Stimulated activated effector memory CD8-positive, alpha-beta T cell treated with anti-CD3 and anti-CD28 coated beads, Interleukin-12 subunit alpha, Interleukin-12 subunit beta, amount 100 ng/mL, for 72 hours (primary cell): ENCODE data around the gene TMEM250.
"Not testable (repeated sequence)": the region's sequence is repeated elsewhere in the genome, so short reads cannot be mapped to it uniquely, and the experiment has no call there.

Source experiments
- ATAC-seq: fragments of 150-1000 bp; cut with Tn5 transposase; 2 replicates; pipeline ENCODE4 v1.10.0; 2021
- DNase-seq, 2 donors: peaks; one replicate each; pipeline ENCODE4 v3.0.0; 2021 to 2022; ENCODE audit warnings: low spot score in 2 of 2
- H3K27ac Mint-ChIP-seq: one replicate; pipeline ENCODE4 v1.8.0; 2022; ENCODE audit warnings: mild to moderate bottlenecking, mixed read lengths
- H3K36me3 Mint-ChIP-seq: one replicate; pipeline ENCODE4 v1.8.0; 2022; ENCODE audit warnings: mild to moderate bottlenecking, mixed read lengths
- H3K4me1 Mint-ChIP-seq: one replicate; pipeline ENCODE4 v1.8.0; 2022; ENCODE audit warnings: mixed read lengths
- H3K4me3 Mint-ChIP-seq: one replicate; pipeline ENCODE4 v1.8.0; 2022; ENCODE audit warnings: mild to moderate bottlenecking, mixed read lengths
- H3K9me3 Mint-ChIP-seq: one replicate; pipeline ENCODE4 v1.8.0; 2022; ENCODE audit warnings: mixed read lengths

Gene TMEM250

DNA sequence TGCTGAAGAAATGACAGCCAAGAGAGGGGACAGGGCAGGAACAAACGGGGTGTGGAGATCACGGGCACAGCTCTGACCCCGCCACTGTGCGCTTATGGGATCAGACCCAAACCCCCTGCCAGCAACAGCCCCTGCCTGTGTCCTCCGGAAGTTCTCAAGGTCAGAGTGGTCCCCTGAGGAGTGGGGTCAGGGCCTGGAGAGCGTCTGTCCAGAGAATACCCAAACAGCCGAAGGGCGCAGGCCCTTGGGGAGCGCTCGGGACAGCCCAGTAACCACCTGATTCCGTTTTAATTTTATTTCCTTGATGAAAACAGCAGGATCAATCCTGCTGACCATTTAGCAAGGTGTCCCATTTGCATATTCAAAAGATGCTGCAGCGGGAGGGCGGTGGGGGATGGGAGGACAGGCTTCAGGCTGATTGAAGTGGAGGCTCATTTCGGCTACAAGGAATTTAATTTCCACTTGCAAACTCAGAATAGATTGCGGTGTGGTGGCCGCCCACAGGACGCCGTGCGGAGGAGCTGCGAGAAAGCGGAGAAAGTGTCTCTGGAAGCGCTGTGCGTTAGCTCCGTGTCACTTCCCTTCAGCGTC is 32.6 kb upstream of the TMEM250 start:
- DNase-seq (no peak), ATAC-seq (peak; percentile 6)
- Mint-ChIP-seq H3K27ac (no peak overlapping the region), H3K4me3 (no peak overlapping the region), H3K4me1 (no peaks in the 10 kb centered on the region), H3K36me3 (no peaks in the 10 kb centered on the region), H3K9me3 (no peaks in the 10 kb centered on the region)

DNA sequence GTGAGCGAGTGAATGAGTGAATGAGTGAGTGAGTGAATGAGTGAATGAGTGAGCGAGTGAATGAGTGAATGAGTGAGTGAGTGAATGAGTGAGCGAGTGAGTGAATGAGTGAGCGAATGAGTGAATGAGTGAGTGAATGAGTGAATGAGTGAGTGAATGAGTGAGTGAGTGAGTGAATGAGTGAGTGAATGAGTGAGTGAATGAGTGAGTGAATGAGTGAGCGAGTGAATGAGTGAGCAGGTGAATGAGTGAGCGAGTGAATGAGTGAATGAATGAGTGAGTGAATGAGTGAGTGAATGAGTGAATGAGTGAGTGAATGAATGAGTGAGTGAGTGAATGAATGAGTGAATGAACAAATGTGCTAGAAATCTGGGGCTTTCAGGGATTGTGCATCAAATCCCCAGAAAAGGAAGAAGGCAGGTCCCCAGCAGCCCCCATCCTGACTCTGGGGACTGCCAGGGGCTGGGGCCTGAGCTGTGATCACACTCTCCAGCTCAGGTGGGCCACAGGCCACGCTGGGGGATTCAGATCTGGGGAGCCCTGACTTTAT is 32.1 kb upstream of the TMEM250 start:
- H3K4me3 Mint-ChIP-seq, H3K9me3 Mint-ChIP-seq, ATAC-seq, DNase-seq, H3K4me1 Mint-ChIP-seq, H3K27ac Mint-ChIP-seq, H3K36me3 Mint-ChIP-seq: not testable (repeated sequence)

GRCh38 chr9:136149853-136150252 is 31.2 kb upstream of the TMEM250 start:
- Mint-ChIP-seq H3K9me3 (no peaks in the 10 kb centered on the region), H3K27ac (no peak overlapping the region), H3K4me1 (no peaks in the 10 kb centered on the region), H3K4me3 (no peak overlapping the region), H3K36me3 (no peaks in the 10 kb centered on the region)
- ATAC-seq (no peak), DNase-seq (no peak)

DNA sequence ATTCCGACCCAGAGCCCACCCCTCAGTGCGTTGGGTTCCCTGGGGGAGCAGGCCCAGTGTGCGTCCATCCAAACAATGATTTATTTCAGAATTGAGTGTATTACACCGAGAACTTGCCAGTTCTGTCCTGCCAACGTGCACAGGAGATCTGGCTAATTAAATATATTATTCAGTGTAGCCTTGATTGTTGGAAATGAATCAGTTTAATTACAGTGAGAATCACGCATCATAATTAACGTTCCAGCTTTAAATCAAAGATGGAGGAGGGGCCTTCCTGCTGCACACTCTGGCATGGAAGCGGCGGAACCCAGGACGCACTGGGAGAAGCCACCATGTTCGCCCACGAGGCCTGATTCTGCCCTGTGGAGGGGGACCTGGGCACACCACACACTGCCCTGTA is 30.7 kb upstream of the TMEM250 start:
- no peaks in the 10 kb centered on the region for H3K36me3 Mint-ChIP-seq
- ATAC-seq = no peak
- H3K4me3 Mint-ChIP-seq = no peak overlapping the region
- H3K27ac Mint-ChIP-seq = no peak overlapping the region
- H3K9me3 Mint-ChIP-seq = no peaks in the 10 kb centered on the region
- no peaks in the 10 kb centered on the region for H3K4me1 Mint-ChIP-seq
- no peak for DNase-seq

GRCh38 chr9:136148766-136149165 is 30.1 kb upstream of the TMEM250 start:
- ATAC-seq = no peak
- no peak for DNase-seq
- Mint-ChIP-seq H3K9me3 (no peaks in the 10 kb centered on the region), H3K36me3 (no peaks in the 10 kb centered on the region), H3K4me3 (no peak overlapping the region), H3K4me1 (no peaks in the 10 kb centered on the region), H3K27ac (no peak overlapping the region)

GRCh38 chr9:136147890-136148714 is 29.4 kb upstream of the TMEM250 start:
- ATAC-seq = no peak
- no peak overlapping the region for H3K27ac Mint-ChIP-seq
- H3K4me3 Mint-ChIP-seq = no peak overlapping the region
- H3K4me1 Mint-ChIP-seq = no peaks in the 10 kb centered on the region
- no peaks in the 10 kb centered on the region for H3K36me3 Mint-ChIP-seq
- DNase-seq = no peak
- H3K9me3 Mint-ChIP-seq = no peaks in the 10 kb centered on the region

DNA sequence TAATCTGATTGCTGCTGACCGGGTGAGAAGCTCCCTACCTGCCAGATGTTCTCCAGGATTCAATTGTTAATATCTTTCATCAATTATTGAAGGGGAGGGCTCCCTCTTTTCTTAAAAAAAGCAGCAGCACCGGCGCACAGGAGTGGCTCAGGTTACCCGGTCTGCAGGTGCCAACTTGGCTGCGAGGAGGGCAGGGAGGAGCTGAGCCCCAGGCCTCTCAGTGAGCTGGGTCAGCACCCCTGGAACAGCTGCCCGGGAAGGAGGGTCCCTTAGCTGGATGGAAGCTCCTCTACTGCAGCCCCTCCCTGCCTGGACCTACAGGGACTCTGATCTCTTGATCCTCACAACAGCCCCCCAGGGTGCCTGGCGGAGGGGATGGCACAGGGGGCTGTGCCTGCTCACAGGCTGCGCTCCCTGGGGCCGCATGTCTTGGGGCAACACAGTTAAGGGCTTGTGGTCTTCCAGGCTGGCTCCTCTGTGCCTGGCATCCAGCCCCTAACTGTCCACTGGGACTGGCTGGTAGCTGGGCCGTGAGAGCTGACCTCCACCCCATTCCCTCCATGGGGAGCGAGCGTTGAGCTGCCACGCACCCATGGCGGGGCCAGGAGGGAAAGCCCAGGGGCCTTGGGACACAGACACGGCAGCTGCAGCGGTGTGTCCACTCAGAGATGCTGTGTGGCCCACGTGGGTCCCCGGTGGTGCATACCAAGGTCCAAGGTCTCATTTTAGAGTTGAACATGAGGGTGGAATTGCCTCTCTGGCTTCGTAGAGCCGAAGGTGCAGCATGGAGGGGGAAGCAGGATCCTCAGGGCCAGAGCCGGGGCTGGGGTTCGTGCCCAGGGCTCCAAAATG is 28.6 kb upstream of the TMEM250 start:
- H3K27ac Mint-ChIP-seq = no peak overlapping the region
- H3K4me1 Mint-ChIP-seq = no peaks in the 10 kb centered on the region
- H3K9me3 Mint-ChIP-seq = no peaks in the 10 kb centered on the region
- no peaks in the 10 kb centered on the region for H3K36me3 Mint-ChIP-seq
- DNase-seq (no peak), ATAC-seq (no peak)
- no peak overlapping the region for H3K4me3 Mint-ChIP-seq

- DNase-seq (no peak), ATAC-seq (no peak)
- Mint-ChIP-seq H3K27ac (no peak overlapping the region), H3K36me3 (no peaks in the 10 kb centered on the region), H3K9me3 (no peaks in the 10 kb centered on the region), H3K4me3 (no peak overlapping the region), H3K4me1 (no peaks in the 10 kb centered on the region)
Observed at GRCh38 chr9:136146126-136147037, 27.7 kb upstream of the TMEM250 start.

DNA sequence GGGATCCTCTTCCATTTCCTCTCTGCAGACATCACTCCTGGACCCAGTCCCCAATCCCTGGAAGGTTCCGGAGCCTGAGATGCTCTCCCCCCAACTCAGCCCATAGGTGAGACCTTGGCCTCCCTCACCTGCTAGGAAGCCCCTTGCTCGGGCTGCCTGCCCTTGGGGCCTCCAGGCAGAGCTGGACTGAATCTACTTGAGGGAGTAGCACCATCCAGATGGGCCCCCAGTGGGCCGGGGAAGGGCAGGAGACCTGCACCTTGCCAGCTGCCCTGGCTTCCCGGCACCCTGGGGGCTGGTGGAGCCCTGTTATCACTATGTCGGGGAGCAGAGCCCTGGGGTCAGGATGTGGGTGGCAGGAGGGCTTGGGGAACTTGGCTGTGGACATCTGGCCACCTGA is 26.9 kb upstream of the TMEM250 start:
- ATAC-seq = no peak
- no peaks in the 10 kb centered on the region for H3K36me3 Mint-ChIP-seq
- no peak overlapping the region for H3K27ac Mint-ChIP-seq
- no peak overlapping the region for H3K4me3 Mint-ChIP-seq
- no peak for DNase-seq
- H3K4me1 Mint-ChIP-seq = no peaks in the 10 kb centered on the region
- H3K9me3 Mint-ChIP-seq = no peaks in the 10 kb centered on the region

DNA sequence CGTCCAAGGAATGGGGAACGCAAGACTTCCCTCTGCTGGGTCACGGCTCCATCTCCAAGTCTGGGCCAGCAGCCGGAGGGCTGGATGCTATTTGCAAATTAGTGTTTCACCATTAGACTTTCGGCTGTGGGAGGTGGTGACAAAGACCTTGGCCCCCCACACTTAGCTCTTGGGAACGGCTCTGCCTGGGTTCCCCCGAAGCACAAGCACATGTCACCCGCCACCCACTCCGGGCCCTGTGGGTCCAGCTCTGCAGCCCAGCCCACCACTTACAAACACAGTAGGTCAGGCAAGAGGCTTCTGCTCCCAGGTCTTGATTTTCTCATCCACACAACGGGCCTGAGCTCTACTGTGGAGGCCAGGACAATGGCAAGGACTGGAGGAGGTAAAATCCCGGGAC is 25.8 kb upstream of the TMEM250 start:
- Mint-ChIP-seq H3K9me3 (no peaks in the 10 kb centered on the region), H3K27ac (no peak overlapping the region), H3K4me3 (no peak overlapping the region), H3K36me3 (no peaks in the 10 kb centered on the region), H3K4me1 (no peaks in the 10 kb centered on the region)
- ATAC-seq (no peak), DNase-seq (no peak)

- Mint-ChIP-seq H3K4me1 (no peaks in the 10 kb centered on the region), H3K36me3 (no peaks in the 10 kb centered on the region), H3K9me3 (no peaks in the 10 kb centered on the region), H3K27ac (no peak overlapping the region), H3K4me3 (no peak overlapping the region)
- DNase-seq (no peak), ATAC-seq (no peak)
Observed at GRCh38 chr9:136143215-136144001, 24.7 kb upstream of the TMEM250 start.

DNA sequence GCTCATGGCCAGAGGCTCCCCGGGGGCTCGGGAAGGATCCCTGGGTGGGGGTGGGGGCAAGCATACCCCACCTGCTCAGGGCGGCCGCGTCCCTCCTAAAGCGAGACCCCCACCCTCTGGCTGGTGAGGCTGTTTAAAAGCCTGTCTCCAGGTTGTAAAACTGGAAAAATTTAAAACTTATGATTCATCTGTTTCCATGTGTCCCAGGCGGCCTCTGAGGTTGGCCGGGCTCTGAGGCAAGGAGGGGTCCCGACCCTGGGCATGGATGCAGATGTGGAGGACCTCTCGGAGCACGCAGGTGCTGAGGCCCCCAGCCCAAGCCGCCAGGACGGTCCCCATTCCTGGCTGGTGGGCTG is 24.2 kb upstream of the TMEM250 start:
- DNase-seq (no peak), ATAC-seq (no peak)
- H3K27ac Mint-ChIP-seq = no peak overlapping the region
- H3K9me3 Mint-ChIP-seq = no peaks in the 10 kb centered on the region
- no peak overlapping the region for H3K4me3 Mint-ChIP-seq
- H3K36me3 Mint-ChIP-seq = no peaks in the 10 kb centered on the region
- H3K4me1 Mint-ChIP-seq = no peaks in the 10 kb centered on the region

- Mint-ChIP-seq H3K27ac (no peak overlapping the region), H3K36me3 (no peaks in the 10 kb centered on the region)
- ATAC-seq = no peak
Observed at GRCh38 chr9:136142414-136142796, 23.7 kb upstream of the TMEM250 start.

GRCh38 chr9:136141682-136142413 is 23.2 kb upstream of the TMEM250 start:
- no peaks in the 10 kb centered on the region for H3K4me1 Mint-ChIP-seq
- no peaks in the 10 kb centered on the region for H3K36me3 Mint-ChIP-seq
- no peaks in the 10 kb centered on the region for H3K9me3 Mint-ChIP-seq
- no peak for DNase-seq
- no peak for ATAC-seq
- H3K4me3 Mint-ChIP-seq = no peak overlapping the region
- no peak overlapping the region for H3K27ac Mint-ChIP-seq

More at GRCh38 chr9:136142414-136142796, 23.7 kb upstream of the TMEM250 start:
- DNase-seq = no peak
- no peaks in the 10 kb centered on the region for H3K9me3 Mint-ChIP-seq
- H3K4me1 Mint-ChIP-seq = no peaks in the 10 kb centered on the region
- H3K4me3 Mint-ChIP-seq = no peak overlapping the region
